ENCODE results near the gene BTBD3.

The BTBD3 gene

DNA sequence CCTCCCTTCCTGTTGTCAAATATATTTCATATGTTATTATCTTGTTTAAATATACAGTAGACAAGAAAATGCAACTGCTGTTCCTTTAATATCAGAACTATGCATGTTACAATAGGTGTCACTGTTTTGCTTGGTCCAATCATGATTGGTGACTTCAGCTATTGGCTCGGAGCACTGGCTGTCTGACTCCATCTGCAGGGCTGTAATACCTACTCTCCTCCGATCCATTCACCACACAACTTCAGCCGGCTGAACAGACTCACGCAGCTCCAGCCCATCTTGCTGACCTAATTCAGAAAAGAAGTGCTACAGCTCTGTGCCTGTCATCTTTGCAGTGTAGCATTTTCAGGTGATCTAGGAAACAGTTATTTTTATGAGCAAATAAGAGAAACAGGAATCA is at the start of gene BTBD3:
BTBD3 (plus strand) TSS at position 231 of the 400 bp plus-strand sequence. CDS start 383 bp downstream, outside the sequence.
- DNase-seq = no peak

DNA sequence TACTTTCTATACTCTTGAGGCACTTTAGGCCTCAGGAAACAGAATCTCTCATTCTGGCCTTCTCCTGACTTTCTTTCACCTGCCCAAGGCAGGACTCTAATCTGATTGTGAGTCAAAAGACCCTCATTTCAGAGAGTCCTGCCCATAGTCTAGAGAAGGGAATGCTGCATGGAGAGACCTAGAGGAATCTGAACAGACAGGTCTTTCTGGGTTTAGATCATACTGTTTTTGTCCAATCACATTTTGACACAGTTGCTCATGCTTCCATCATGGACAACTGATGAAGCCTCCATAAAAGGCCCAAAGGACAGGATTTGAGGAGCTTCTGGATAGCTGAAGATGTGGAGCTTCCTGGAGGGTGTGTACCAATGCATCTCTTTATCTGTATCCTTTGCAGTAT is 48.1 kb upstream of the BTBD3 start:
- no peak for DNase-seq

DNA sequence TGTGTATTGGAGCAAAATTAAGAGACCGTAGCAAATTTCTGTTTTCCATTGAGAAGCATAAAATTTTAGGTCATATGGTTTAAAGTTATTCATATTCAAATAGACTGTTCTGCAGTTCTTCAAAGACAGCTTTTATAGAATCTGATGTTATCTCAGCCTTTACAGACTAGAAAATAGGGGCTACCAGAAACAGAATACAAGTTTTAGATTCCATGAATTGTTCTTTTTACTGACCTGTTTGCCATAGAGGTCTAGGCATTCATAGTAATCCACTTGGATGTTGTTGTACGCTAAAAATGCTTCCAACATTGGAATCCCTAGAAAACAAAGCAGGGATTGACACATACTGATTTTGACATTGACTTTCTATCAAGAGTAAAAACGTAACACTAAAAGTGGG is 47.3 kb upstream of the BTBD3 start:
- DNase-seq = no peak

DNA sequence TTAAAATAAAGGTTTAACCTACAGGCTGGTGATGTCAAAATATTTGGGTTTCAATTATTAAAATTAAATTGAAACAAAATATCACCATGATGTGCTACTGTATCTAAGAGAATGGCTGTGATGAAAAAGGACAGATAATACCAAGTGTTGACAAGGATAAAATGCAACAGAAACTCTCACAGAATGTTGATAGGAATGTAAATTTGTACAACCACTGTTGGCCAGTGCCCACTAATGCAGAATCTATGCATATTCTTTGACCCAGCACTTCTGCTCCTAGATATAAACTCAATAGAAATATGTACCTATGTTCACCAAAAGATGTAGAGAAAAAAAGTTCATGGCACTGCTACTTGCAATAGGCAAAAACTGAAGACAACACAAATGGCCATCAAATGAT is 41.1 kb upstream of the BTBD3 start:
- no peak for DNase-seq

DNA sequence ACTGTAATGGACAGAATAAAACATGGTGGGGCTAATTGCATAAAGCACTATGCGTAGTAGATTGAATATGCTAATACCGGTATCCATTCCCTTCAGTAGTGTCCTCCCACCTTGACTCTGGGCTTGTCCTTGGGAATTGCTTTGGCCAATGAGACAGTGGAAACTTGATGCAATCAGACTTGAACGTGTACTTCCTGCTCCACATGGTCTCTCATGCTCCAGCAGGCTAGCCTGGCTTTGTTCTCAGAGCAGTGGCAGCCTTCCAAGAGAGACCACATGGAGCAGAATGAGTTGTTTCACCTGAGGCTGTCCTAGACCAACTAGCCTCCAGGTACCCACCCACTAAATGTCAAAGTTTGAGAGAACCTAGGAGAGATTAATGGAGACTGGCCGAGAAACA is 37.0 kb upstream of the BTBD3 start:
- DNase-seq = no peak

DNA sequence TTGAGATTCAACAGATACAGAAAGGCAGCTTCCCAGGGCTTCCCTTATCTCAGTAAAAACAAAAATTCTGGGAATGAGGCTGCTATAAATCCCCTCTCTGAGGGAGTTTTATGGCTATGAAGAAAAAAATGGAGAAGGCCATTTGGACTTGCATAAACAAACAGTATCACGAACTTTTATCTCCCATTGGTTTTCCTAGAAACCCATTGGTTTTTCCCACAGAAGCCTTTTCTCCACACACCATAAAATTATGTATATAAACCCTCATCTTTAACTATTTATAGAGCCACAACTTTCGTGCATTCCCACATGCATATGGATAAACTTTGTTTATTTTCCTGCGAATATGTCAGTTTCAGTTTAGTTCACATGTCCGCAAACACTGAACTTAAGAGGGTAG is 36.2 kb upstream of the BTBD3 start:
- DNase-seq = no peak

DNA sequence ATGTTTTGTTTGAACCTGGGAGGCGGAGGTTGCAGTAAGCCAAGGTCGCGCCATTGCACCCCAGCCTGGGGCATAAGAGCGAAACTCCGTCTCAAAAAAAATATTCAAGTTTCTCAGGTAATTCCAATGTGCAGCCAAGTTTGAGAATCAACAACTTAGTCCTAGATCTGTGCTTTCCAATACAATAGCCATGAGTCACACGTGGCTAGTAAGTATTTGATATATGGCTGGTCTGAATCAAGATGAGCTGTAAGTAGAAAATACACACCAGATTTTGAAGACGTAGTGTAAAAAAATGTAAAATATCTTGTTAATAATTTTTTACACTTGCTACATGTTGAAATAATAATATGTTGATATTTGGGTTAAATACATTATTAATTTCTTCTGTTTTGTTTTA is 35.0 kb upstream of the BTBD3 start:
- DNase-seq = no peak

DNA sequence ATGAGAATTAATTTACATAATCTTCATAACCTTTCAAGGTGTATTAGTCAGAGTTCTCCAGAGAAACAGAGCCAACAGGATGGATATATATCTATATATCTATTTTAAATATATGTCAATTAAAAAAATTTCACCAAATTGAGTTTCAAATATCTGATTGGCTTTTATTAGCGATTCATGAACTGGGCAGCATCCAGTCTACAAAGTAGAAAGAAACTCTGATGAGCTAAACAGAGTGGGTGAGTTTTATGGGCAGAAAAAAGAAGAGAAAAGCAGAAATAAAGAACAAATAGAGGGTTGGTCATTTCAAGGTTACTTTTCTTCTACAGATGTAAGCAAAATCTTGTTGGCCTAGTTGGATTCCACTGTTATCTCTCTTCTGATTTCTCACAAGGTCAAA is 29.0 kb upstream of the BTBD3 start:
- no peak for DNase-seq

DNA sequence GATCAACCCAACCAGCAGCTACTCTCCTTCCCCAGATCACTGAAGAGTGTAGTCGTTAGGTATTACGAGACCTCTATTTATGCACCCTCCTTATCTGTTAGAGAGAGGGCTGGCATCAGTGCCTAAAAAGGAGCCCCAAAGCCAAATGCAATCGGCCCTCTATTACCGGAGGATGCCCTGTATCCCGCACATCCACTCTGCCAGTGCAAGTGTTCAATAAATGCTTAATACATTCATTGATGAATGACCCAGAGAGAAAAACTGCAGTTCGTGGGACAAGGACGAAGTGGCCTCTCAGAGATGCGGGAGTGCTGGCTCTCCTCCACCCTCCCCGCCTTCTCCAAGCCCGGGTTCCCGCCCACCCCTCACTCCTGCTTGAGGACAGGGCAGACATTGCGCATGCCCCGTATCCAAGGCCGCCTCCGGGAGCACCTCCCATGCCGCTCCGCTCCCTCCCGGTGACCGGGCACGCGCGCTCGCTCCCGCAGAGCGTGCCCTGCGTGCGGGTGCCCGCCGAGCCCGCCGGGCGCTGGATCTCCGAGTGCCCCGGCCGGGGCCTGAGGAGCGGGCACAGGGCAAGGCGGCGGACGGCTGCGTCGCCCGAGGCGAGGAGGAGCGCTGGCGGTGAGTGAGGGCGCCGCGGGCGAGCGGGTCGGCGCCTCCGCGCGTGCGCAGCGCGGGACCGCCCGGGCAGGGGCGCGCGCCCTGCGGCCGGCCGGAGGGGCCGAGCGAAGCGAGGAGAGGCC is 27.2 kb upstream of the BTBD3 start:
- DNase-seq = peak; percentile 67

DNA sequence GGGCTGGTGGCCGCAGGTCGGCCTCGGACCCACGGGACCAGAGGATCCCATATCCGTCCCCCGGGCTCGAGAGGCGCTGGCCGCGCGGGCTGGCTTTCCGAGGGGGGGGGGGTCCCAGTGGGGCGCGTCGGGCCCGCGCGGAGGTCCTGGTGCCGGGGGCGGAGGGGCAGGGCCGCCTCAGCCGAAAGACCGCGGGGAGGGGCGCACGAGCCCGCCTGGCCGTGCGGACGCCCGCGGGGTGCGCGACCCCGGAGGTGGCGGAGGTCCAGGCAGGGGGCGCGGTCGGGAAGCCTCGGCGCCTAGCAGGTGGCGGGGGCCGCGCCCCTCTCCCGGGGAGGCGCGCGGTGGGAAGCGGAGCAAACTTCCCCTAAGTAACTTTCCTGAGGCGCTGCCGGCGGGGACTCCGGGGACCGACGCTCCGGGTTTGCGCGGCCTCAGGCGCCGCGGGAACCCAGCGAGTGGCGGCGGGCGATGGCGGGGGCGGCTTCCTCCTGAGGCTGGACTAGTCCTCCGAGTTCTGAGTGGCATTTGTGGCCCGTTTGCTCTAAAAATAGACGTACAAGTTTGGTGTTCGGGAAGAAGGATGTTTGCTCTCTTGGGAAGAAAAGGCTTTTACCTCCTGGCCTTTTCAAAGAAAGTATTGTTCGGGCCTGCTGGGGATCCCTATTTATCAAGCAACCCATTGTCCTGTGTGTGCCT is 26.5 kb upstream of the BTBD3 start:
- DNase-seq = peak; percentile 17

DNA sequence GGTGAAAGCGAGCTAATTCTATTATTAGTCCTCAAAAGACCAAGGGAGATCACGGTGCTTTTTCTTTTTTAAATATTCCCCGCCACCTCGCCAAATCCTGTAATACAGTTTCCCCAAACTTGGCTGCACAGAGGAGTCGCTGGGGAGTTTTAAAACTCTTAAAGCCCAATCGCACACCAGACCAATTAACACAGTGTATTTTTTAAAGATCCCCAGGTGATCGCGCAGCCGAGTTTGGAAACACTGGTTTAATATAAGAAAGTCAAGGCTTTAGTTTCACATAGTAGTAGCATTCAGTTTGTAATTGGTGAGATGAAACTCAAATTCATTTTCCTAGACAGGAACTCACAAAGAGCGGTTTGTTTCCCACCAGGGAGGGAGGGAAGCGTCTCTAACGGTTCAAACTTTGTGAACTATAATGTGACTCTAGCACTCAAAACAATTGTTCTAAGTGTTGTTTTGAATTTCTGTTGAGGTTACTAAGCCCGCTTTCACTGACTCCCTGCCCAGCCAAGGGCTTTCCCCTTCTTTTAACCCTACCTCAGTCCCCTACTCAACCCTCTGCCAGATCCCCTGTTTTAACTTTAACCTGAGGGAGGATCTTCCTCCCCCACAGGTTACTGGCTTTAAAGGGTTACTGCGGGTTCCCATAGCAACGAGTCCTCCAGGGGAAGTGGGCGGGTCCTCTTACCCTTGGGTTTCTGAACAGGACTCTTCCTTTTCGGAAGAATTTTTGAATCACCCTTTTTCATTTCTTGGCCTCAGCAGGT is 25.7 kb upstream of the BTBD3 start:
- peak; percentile 65 for DNase-seq

DNA sequence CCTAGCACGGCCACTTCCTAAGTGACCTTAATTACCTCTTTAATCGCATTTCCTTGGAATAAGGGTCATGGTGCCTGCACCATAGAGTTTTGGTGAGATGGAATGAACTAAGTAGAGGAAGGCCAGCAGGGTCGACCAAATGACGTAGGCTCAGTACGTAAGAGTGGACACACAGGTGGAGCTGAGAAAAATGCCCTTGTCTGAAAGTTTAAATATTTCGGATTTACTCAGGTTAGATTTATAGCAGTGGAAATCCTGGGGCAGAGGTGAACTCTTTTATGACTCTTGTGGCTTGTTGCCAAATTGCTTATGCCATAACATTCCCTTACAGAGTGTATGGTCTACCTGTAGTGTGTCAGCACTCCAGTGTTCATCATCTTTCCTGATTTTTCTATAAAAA is 23.6 kb upstream of the BTBD3 start:
- no peak for DNase-seq

DNA sequence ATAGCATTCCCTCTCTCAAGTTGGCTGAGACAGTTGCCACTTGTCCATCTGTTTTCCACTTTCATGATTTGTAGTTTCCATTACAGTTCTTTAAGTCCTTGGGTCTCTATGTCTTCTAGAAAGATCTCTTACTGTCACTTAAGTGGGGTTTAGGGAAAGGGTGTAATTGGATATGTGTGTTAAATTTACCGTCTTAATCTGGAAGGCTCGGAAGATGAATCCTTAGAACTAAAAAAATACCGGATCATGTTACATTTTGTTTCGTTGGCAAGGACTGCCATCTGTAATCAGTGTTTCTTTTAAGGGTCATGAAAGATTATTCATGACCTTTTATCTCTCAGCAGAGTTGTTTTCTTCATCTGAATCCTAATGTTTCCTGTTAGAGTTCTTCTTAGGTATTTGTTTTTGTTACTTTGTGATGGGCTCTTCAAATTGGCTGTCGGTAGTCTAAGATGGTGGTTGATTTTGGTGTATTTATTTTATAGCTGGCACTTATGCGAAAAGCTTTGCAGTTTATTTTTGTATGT is 21.8 kb upstream of the BTBD3 start:
- DNase-seq = no peak

DNA sequence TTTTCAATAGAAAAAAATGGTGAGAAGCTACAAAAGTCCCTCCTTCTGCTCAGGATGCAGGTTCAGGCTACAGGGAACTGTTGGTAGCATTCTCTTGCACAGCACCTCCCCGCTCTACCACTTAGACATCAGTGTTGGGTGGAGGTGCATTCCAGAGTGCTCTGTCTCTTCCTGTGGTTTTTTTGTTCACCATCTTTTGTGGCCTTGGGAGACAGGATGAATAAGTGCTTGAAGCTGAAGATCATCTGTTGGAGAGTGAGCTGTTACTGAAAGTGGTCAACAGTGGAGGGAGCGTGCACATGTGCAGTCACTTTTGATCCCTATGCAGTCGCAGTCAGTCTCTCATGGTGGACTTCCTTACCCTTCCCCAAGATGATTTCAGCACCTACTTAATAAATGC is 16.6 kb upstream of the BTBD3 start:
- no peak for DNase-seq

DNA sequence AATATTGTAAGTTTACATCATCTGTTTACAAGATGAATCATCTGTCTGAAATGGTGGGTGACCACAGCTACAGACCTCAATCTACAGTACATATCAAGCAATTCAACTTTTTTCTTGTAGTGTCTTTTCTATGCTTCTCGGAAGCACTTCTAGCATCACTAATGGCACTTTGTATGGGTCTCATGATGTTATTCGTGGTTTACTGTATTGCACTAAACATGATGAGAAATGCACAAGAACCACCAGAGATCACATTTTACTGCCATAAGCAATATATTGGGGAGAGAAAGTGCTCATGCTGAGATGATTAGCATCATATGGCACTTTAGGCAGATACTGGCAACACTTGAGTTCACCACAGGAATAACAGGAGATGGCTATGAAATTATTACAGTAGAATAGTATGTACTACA is 15.4 kb upstream of the BTBD3 start:
- DNase-seq = no peak

DNA sequence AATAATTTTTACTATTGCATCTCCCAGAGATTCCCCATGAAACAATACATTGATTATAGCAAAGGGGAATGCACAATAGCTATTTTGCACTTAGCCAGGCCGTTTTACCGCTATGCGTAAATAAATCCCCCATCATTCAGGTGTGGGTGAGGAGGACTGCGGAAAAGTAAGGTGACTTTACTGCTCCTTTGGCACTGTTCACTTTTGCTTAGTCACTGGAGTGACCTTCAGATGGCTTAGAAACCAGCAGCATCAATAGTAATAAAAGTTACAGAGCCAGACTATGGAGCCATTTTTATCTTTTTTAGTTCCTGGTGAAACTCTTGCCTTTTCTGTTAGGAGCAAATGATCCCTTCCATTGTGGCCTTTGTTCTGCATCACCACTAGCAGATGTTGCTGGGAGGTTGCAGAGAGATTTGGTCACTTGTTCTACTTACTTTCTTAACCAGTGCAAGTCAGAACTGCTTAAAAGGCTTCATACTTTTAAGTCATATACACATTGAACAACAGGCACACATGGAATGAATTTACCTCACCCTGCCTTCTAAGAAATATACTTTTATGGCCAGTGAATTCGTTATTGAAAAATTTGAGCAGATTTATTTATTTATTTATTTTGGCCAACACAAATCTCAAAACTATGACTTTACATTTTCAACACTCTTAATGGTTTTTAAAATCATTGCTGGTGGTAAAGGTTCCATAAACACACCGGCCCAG is 12.1 kb upstream of the BTBD3 start:
- DNase-seq = no peak

DNA sequence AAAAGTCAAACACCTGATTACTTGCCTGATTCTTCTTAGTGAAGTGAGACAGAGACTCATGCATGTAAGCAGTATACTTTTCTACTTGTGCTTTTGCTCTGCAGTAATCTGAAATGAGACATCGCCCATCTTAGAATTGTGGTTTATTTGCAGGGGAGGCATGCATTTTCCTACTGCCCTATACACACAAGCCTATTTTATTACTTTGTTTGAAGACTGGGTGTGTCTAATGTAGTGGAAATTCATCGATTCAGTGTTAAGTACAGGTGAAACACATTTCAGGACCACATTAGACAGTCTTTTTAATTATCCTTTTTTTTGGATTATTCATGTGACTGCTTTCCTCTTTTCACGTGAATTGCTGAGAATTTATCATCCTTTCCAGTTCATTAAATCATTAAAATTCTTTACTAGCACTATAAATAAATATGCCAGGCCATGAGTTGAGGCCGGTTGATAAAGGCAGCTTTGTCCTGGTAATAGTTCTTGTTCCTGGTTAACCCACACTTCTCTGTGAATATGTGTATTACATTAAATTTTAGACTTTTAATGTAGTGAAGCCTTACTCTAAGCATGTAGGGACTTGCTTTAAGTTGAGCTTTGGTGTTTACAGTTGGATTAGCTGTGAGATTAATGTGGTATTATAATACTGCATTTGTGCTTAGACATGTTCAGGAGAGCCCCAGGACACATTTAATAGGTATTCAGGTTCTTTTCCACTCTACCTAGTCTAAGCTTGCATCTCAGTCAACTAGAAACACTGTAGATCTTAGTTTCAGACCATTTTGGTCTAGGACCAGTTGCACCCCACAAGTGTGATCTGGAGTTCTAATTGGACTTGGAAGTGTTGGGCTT is 10.8 kb upstream of the BTBD3 start:
- no peak for DNase-seq

DNA sequence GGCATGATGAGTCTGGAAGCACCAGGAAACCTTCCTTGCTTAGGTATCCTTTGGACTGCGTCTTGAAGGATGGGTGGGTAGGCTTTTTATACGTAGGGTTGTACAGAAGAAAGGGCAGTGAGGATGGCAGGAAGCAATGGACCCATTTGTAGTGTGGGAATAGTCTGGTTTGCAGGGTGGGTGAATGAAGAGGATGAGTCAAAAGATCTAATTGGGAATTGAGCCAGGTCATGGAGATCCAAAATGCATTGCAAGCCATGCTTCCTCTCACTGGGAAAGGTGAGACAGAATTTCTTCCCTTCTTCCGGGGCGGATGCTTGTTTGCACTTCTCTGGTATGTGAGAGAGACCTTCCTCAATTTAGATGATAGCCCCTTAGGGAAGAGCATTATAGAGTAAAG is 10.1 kb upstream of the BTBD3 start:
- DNase-seq = no peak

DNA sequence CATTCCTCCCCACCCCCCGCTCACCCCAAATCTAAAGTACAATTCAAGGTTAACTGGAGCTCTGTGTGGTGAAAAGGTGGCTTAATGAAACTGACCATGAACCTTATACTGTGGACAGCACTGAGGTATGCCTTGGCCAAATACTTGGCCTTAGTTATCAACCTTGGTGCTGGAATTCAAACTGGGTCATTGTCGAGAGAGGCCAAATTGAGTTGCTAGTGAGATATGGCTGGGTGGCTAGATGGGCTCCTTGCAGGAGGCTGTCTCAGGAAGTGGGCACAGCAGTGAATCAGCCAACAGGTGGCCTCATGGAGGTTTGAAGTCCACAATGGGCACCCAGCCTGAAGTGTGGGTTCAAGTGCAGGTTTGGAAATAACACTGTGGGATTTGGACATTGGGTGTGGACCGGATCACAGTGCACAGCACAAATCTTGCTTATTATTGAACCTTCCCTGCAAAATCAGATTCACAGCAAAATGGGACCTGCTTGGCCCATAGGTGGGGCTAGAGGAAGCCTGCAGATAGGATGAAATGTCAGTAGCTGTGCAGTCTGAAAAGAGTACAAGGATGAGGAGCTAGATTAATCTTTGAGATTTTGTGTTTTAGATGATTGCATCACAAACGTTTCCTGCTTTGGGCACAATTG is 5.6 kb upstream of the BTBD3 start:
- DNase-seq = no peak

DNA sequence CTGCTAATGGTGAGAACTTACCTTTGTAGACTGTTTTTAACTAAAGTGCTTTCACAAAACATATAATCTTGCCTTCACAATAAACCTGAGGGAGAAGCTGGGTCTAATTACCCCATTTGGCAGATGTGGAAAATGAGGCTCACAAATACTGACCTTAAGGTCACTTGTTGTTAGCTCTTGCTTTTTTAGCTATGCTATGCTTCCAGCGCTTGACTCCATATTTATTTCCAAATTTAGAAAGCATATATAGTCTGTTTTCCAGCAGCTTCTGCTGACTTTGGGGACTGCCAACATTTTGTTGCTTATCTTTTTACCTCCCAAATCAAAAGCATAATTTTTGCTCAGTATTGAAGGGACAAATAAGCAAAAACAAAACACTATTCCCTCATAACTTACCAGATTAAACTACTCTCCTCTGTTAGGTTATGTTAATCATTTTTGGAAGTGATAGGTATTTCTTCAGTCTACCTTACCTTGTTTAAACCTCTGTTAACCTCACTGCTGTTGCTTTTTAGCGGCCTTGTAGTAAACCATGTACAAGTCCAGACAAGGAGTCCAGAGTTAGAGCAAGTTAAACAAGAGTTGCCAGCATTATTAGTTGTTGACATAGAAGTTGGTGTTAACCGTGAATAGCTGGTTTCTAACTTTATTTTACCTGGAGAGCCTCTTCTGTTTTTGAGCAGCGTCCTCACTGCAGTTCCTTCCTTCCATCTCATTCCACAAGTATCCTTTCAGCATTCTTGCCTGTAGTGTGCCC is 4.9 kb upstream of the BTBD3 start:
- no peak for DNase-seq

DNA sequence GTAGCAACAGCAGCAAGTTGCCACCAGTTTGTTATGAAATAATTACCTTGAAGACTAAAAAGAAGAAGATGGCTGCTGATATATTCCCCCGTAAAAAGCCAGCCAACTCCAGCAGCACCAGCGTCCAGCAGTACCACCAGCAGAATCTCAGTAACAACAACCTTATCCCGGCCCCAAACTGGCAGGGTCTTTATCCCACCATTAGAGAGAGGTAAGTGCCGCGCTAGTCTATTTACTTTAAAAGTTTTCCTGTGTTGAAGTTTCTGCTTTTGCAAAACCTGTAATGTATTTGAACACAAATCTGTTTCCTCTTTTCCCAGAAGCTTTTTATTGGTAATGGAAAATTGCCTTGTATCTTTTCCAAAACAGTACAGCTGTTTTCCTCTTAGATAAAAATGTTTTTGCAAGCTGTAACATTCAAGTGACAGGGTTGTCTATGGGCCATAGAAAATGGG is 725 bp downstream of the BTBD3 start:
- no peak for DNase-seq
